Osteocyte (in vitro differentiated cells): ENCODE results near the gene STAP2. TPM values are rescaled to one million over a fixed set of nuclear protein-coding genes. Genes with fewer than 3 reads are reported as not detected.

Experiments
- DNase-seq: peaks from one replicate; pipeline ENCODE4 v3.0.0; 2021; ENCODE audit warnings: mixed read lengths; ENCODE audit not compliant: unreplicated experiment; ENCODE audit errors: extremely low spot score
- H3K27ac Mint-ChIP-seq: one replicate; pipeline ENCODE4 v1.8.0; 2021; ENCODE audit warnings: mild to moderate bottlenecking, mixed read lengths; ENCODE audit not compliant: unreplicated experiment
- H3K27me3 Mint-ChIP-seq: one replicate; pipeline ENCODE4 v1.8.0; 2021; ENCODE audit warnings: mixed read lengths; ENCODE audit not compliant: unreplicated experiment
- H3K36me3 Mint-ChIP-seq: one replicate; pipeline ENCODE4 v1.8.0; 2021; ENCODE audit warnings: mixed read lengths; ENCODE audit not compliant: unreplicated experiment
- H3K4me1 Mint-ChIP-seq: one replicate; pipeline ENCODE4 v1.8.0; 2021; ENCODE audit warnings: mixed read lengths; ENCODE audit not compliant: unreplicated experiment
- H3K4me3 Mint-ChIP-seq: one replicate; pipeline ENCODE4 v1.8.0; 2021; ENCODE audit warnings: mild to moderate bottlenecking, moderate library complexity, mixed read lengths; ENCODE audit not compliant: unreplicated experiment
- H3K9me3 Mint-ChIP-seq: one replicate; pipeline ENCODE4 v1.8.0; 2021; ENCODE audit warnings: mixed read lengths; ENCODE audit not compliant: unreplicated experiment
- CTCF ChIP-seq: fragments of 200-600 bp; sonication (generic); IDR thresholded peaks from 2 replicates; pipeline ENCODE4 v1.5.0; 2021; ENCODE audit warnings: antibody characterized with exemption, mild to moderate bottlenecking, moderate library complexity
- total RNA-seq: library from RNA; stranded (reverse); gene quantifications from 2 replicates; pipeline ENCODE4 v1.2.1, GENCODE V29; 2021

The STAP2 gene
- total RNA-seq, 1 donor from 2014 or later = 2.7 TPM

GRCh38 chr19:4358709-4359626 is 20.3 kb upstream of the STAP2 start:
- DNase-seq = peak; percentile 80
- Mint-ChIP-seq H3K27ac (no peak overlapping the region), H3K4me1 (peaks cover 8% of the 10 kb centered on the region)

GRCh38 chr19:4357921-4358326 is 19.3 kb upstream of the STAP2 start:
- TF ChIP-seq CTCF = no peak
- Mint-ChIP-seq H3K27ac (peak overlapping the region; percentile 14), H3K27me3 (no peaks in the 10 kb centered on the region), H3K36me3 (peaks cover 12% of the 10 kb centered on the region), H3K4me1 (peaks cover 8% of the 10 kb centered on the region), H3K4me3 (no peak overlapping the region), H3K9me3 (no peaks in the 10 kb centered on the region)
- no peak for DNase-seq

More at GRCh38 chr19:4358709-4359626, 20.3 kb upstream of the STAP2 start:
- H3K9me3 Mint-ChIP-seq = no peaks in the 10 kb centered on the region
- H3K36me3 Mint-ChIP-seq = peaks cover 12% of the 10 kb centered on the region
- no peak overlapping the region for H3K4me3 Mint-ChIP-seq
- H3K27me3 Mint-ChIP-seq = no peaks in the 10 kb centered on the region
- TF ChIP-seq CTCF = no peak

GRCh38 chr19:4357095-4357797 is 18.6 kb upstream of the STAP2 start:
- Mint-ChIP-seq H3K36me3 (peaks cover 12% of the 10 kb centered on the region), H3K27ac (no peak overlapping the region)

GRCh38 chr19:4354897-4355296 is 16.3 kb upstream of the STAP2 start:
- TF ChIP-seq CTCF = no peak
- peaks cover 3% of the 10 kb centered on the region for H3K36me3 Mint-ChIP-seq

More at GRCh38 chr19:4357095-4357797, 18.6 kb upstream of the STAP2 start:
- H3K9me3 Mint-ChIP-seq = no peaks in the 10 kb centered on the region
- H3K4me3 Mint-ChIP-seq = no peak overlapping the region
- peak; percentile 80 for DNase-seq
- TF ChIP-seq CTCF = no peak
- peaks cover 10% of the 10 kb centered on the region for H3K4me1 Mint-ChIP-seq
- no peaks in the 10 kb centered on the region for H3K27me3 Mint-ChIP-seq

GRCh38 chr19:4354282-4354681 is 15.7 kb upstream of the STAP2 start:
- no peak for DNase-seq
- Mint-ChIP-seq H3K9me3 (no peaks in the 10 kb centered on the region), H3K27me3 (no peaks in the 10 kb centered on the region), H3K4me3 (no peak overlapping the region), H3K27ac (no peak overlapping the region), H3K4me1 (peaks cover 2% of the 10 kb centered on the region), H3K36me3 (peaks cover 3% of the 10 kb centered on the region)
- TF ChIP-seq CTCF = no peak

More at GRCh38 chr19:4354897-4355296, 16.3 kb upstream of the STAP2 start:
- H3K27ac Mint-ChIP-seq = no peak overlapping the region
- H3K9me3 Mint-ChIP-seq = no peaks in the 10 kb centered on the region
- no peaks in the 10 kb centered on the region for H3K27me3 Mint-ChIP-seq
- peak; percentile 84 for DNase-seq
- H3K4me1 Mint-ChIP-seq = peaks cover 2% of the 10 kb centered on the region
- H3K4me3 Mint-ChIP-seq = no peak overlapping the region
